PFSK-1 (cell line): ENCODE data around the gene SEMA3E.

Experiments used
- FOXP2 ChIP-seq: optimal IDR thresholded peaks from 2 replicates; pipeline ENCODE3; 2011; ENCODE audit warnings: borderline replicate concordance, control low read depth, inconsistent platforms; ENCODE audit not compliant: insufficient read depth; ENCODE audit errors: extremely low read length, extremely low read depth
- POLR2AphosphoS5 ChIP-seq: IDR thresholded peaks from 2 replicates; pipeline ENCODE4 v1.6.1; 2012; ENCODE audit warnings: low read depth, mild to moderate bottlenecking, control low read depth, low read length, moderate library complexity
- SIN3A ChIP-seq: IDR thresholded peaks from 2 replicates; pipeline ENCODE4 v1.6.1; 2012; ENCODE audit warnings: mild to moderate bottlenecking, low read length, moderate library complexity, borderline replicate concordance; ENCODE audit not compliant: insufficient read depth
- TAF1 ChIP-seq: IDR thresholded peaks from 2 replicates; pipeline ENCODE4 v1.6.1; 2012; ENCODE audit warnings: low read length, control low read depth, borderline replicate concordance; ENCODE audit not compliant: insufficient read depth
- TF ChIP-seq, protein P1 (sequence below), 2 experiments: IDR thresholded peaks; 2 replicates each; pipeline versions ENCODE4 v1.6.1 to v1.8.0; 2011 to 2012; ENCODE audit warnings: low read depth in 2 of 2, low read length in 2 of 2, control low read depth in 1 of 2, inconsistent platforms in 1 of 2, mild to moderate bottlenecking in 1 of 2, moderate library complexity in 1 of 2; ENCODE audit not compliant: insufficient read depth in 1 of 2

DNA sequence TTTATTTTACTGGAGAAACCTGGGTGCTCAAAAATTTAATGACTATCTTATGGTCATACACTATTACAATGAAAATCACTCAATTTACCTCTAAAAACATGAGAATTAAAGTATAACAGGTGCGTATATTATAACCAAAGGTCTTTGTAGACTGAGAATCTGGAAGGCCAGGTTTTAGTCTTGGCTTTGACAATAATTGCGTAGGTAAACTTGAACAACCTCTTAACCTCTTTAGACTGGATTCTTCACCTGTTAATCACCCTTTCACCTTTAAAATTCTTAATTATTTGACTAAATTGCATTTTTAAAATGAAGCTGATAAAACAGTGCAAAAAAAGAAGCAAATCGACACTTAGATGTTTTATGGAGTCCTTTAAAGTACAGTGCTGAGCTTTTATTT, 156.1 kb downstream of the SEMA3E start:
- TF ChIP-seq, protein P1, sequence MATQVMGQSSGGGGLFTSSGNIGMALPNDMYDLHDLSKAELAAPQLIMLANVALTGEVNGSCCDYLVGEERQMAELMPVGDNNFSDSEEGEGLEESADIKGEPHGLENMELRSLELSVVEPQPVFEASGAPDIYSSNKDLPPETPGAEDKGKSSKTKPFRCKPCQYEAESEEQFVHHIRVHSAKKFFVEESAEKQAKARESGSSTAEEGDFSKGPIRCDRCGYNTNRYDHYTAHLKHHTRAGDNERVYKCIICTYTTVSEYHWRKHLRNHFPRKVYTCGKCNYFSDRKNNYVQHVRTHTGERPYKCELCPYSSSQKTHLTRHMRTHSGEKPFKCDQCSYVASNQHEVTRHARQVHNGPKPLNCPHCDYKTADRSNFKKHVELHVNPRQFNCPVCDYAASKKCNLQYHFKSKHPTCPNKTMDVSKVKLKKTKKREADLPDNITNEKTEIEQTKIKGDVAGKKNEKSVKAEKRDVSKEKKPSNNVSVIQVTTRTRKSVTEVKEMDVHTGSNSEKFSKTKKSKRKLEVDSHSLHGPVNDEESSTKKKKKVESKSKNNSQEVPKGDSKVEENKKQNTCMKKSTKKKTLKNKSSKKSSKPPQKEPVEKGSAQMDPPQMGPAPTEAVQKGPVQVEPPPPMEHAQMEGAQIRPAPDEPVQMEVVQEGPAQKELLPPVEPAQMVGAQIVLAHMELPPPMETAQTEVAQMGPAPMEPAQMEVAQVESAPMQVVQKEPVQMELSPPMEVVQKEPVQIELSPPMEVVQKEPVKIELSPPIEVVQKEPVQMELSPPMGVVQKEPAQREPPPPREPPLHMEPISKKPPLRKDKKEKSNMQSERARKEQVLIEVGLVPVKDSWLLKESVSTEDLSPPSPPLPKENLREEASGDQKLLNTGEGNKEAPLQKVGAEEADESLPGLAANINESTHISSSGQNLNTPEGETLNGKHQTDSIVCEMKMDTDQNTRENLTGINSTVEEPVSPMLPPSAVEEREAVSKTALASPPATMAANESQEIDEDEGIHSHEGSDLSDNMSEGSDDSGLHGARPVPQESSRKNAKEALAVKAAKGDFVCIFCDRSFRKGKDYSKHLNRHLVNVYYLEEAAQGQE (IDR thresholded peaks at IDR 0.05; ENCODE audit: insufficient read depth in 1 of 2, low read depth in 2 of 2, low read length in 2 of 2): no peak
- TF ChIP-seq SIN3A: no peak
- TF ChIP-seq TAF1: no peak
- TF ChIP-seq POLR2AphosphoS5: no peak
- TF ChIP-seq FOXP2: no peak
